ENCODE data around the gene RUNX1. TPM values are rescaled to one million over a fixed set of nuclear protein-coding genes. Genes with fewer than 3 reads are reported as not detected.

The RUNX1 gene
- polyA plus RNA-seq, 1 donor = 9.2 TPM

DNA sequence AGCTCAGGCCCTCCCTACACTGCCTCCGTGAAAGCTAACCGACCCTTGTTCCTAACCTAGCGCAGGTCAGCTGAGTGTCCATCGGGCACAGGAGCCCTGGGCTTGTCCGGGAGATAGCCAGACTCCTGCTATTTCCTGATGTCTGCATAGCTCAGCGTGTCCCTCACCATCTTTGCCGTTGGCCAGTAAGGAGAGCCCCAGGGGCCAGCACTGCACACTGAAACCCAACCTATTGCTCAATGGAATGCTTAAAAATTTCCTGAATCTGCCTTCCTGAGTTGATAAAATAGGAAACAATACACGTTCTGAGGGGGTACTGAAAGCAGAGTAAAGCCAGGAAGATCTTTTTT lies 2.2 kb downstream of the RUNX1 start:
- Histone ChIP-seq H3K36me3 (ENCODE audit: control insufficient read depth, insufficient read depth, low read length) (no peaks in the 10 kb centered on the region), H3K27ac (ENCODE audit: low read length) (no peak overlapping the region), H3K27me3 (ENCODE audit: control insufficient read depth, insufficient read depth, low read length) (no peaks in the 10 kb centered on the region), H3K4me1 (ENCODE audit: control insufficient read depth, insufficient read depth, low read length) (no peaks in the 10 kb centered on the region), H3K9me3 (ENCODE audit: control insufficient read depth, low read depth, low read length) (no peaks in the 10 kb centered on the region), H3K4me3 (ENCODE audit: low read length) (no peak overlapping the region)
- DNase-seq = no peak
- no CpG with 5 or more reads among the region's 8 CpGs for WGBS (ENCODE audit: insufficient coverage, low lambda C conversion rate)

DNA sequence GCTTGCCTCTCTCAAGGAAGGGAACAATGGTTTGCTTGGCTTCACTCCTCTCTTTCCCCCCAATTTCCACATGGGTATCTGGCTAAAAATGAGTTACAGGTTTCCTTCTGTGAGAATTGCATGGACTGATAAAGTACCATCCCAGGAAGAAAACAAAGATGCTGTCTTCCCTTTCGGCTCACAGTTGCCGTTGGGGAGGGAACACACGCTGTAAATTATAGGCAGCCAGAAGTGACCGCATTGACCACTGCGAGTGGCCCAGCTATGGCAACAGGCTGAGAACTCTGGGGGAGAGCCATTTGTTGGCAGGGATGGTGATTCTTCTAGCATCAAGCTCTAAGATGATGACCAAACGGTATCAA lies 2.9 kb downstream of the RUNX1 start:
- WGBS (ENCODE audit: insufficient coverage, low lambda C conversion rate) = 83% methylated on average over 1 of the region's 6 CpGs
- DNase-seq = no peak
- H3K27me3 ChIP-seq (ENCODE audit: control insufficient read depth, insufficient read depth, low read length) = no peaks in the 10 kb centered on the region
- H3K4me3 ChIP-seq (ENCODE audit: low read length) = no peak overlapping the region
- H3K27ac ChIP-seq (ENCODE audit: low read length) = no peak overlapping the region
- no peaks in the 10 kb centered on the region for H3K4me1 ChIP-seq (ENCODE audit: control insufficient read depth, insufficient read depth, low read length)
- no peaks in the 10 kb centered on the region for H3K36me3 ChIP-seq (ENCODE audit: control insufficient read depth, insufficient read depth, low read length)
- H3K9me3 ChIP-seq (ENCODE audit: control insufficient read depth, low read depth, low read length) = no peaks in the 10 kb centered on the region

DNA sequence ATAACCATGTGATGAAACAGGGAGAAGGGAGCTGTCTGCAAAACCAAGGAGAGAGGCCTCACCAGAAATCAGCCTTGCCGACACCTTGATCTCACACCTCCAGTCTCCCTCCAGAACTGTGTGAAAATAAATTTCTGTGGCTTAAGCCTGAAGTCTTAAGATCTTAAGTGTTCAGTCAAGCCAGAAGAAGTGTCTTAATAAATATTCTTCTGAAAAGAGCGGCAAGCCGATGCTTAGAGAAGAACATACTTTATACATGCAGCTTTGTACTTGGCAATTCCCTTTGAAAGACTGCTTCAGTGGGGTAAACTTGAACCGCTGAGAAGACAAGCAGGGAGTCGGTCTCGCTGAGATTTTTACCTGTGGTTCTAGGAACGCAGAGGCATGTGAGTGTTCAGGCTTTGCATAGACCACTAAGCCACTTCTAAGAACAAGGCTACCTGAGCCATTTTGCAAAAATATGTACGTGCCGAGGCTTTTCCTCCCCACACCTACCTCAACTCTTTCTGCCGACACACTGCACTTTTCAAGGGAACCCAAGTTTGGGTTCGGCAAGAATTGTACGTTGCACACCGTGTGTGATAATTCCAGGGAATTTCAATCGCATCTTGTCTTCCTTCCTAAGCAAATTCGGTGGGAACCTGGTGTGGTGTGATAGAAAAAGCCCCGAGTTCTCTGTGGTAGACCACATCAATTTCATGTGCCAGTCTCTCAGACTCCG lies 3.4 kb downstream of the RUNX1 start:
- Histone ChIP-seq H3K27me3 (ENCODE audit: control insufficient read depth, insufficient read depth, low read length) (no peaks in the 10 kb centered on the region), H3K27ac (ENCODE audit: low read length) (no peak overlapping the region), H3K36me3 (ENCODE audit: control insufficient read depth, insufficient read depth, low read length) (no peaks in the 10 kb centered on the region), H3K9me3 (ENCODE audit: control insufficient read depth, low read depth, low read length) (no peaks in the 10 kb centered on the region), H3K4me3 (ENCODE audit: low read length) (no peak overlapping the region), H3K4me1 (ENCODE audit: control insufficient read depth, insufficient read depth, low read length) (no peaks in the 10 kb centered on the region)
- 92% methylated on average over 6 of the region's 17 CpGs for WGBS (ENCODE audit: insufficient coverage, low lambda C conversion rate)
- DNase-seq = no peak

DNA sequence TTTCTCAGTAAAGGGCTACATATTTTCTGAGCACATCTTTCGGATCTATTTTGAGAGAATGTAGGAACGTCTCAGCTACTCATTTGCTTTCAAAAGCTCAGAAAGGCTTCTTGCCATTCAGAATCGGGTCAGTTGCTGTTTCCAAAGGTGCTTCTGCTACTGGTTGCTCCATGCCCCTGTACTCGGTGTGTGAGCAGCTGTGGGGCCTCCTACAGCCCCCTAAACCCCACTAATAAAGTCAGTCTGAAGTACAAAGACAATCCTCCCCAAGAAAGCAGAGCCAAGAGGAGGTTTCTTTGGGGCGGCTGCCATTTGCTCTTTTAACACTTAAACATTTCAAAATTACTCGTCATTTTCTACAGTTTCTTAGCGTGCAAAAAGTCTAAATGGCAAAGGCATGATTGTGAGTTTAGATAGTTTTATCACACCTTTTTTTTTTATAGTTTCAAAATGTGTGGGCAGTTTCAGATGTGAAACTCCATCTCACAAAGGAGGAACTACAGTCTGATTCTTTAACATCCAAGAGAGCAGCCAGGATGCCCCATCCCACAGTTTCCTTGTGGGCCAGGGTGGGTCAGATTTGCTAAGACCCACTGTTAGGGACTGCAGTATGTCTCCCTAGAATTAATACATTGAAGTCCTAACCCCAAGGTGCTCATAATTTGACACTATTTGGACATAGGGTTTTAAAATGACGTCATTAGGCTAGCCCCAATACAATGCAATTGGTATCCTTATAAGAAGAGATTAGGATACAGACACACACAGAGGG lies 4.1 kb downstream of the RUNX1 start:
- no peak overlapping the region for H3K27ac ChIP-seq (ENCODE audit: low read length)
- H3K36me3 ChIP-seq (ENCODE audit: control insufficient read depth, insufficient read depth, low read length) = no peaks in the 10 kb centered on the region
- no peak for DNase-seq
- no peaks in the 10 kb centered on the region for H3K4me1 ChIP-seq (ENCODE audit: control insufficient read depth, insufficient read depth, low read length)
- H3K4me3 ChIP-seq (ENCODE audit: low read length) = no peak overlapping the region
- H3K9me3 ChIP-seq (ENCODE audit: control insufficient read depth, low read depth, low read length) = no peaks in the 10 kb centered on the region
- no peaks in the 10 kb centered on the region for H3K27me3 ChIP-seq (ENCODE audit: control insufficient read depth, insufficient read depth, low read length)
- 100% methylated on average over 2 of the region's 8 CpGs for WGBS (ENCODE audit: insufficient coverage, low lambda C conversion rate)

DNA sequence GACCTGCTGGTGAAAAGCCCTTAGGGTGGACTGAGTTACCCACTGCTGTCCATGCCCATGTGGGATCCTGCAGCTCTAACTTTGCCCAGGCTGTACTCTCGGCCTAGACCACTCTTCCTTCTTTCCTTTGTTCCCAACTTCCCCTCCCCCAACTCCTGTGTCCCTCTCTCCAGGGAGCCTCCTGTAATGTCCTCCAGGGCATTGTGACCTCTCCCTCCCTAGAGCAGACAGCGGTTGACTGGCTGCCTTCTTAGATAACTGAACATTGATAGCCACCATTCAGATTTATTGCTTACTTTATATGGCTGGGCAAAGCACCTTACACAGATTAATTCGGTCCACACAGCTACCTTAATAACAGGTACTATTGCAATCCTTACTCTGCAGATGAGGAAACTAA lies 5.0 kb downstream of the RUNX1 start:
- H3K36me3 ChIP-seq (ENCODE audit: control insufficient read depth, insufficient read depth, low read length) = no peaks in the 10 kb centered on the region
- peak in 1 of 2 donors; percentile 30 for DNase-seq
- WGBS (ENCODE audit: insufficient coverage, low lambda C conversion rate) = no CpG with 5 or more reads among the region's 3 CpGs

DNA sequence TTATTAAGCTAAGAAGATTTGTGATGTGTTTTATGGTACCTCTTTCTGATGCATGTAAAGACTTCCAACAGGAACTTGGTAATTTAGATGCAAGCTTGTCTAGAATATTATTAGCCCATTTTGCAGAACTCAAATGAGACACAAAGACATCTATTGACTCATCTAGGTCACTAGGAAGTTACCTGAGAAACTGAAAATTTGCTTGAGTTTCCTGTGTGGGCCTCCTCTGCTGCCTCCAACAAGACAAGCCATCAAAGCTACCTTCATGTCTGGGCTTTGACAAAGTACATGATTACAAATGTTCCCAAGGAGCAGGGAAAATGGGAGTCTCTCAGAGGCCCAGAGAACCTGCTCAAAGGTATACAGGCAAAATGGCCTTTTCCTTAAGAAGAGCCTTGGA lies 5.6 kb downstream of the RUNX1 start:
- no peaks in the 10 kb centered on the region for H3K27me3 ChIP-seq (ENCODE audit: control insufficient read depth, insufficient read depth, low read length)
- no peaks in the 10 kb centered on the region for H3K9me3 ChIP-seq (ENCODE audit: control insufficient read depth, low read depth, low read length)
- no peak overlapping the region for H3K4me3 ChIP-seq (ENCODE audit: low read length)
- H3K27ac ChIP-seq (ENCODE audit: low read length) = no peak overlapping the region
- H3K4me1 ChIP-seq (ENCODE audit: control insufficient read depth, insufficient read depth, low read length) = no peaks in the 10 kb centered on the region
- DNase-seq = no peak
- H3K36me3 ChIP-seq (ENCODE audit: control insufficient read depth, insufficient read depth, low read length) = no peaks in the 10 kb centered on the region

More for the DNA sequence above, 5.0 kb downstream of the RUNX1 start:
- no peak overlapping the region for H3K27ac ChIP-seq (ENCODE audit: low read length)
- no peaks in the 10 kb centered on the region for H3K4me1 ChIP-seq (ENCODE audit: control insufficient read depth, insufficient read depth, low read length)
- H3K27me3 ChIP-seq (ENCODE audit: control insufficient read depth, insufficient read depth, low read length) = no peaks in the 10 kb centered on the region
- H3K4me3 ChIP-seq (ENCODE audit: low read length) = no peak overlapping the region
- H3K9me3 ChIP-seq (ENCODE audit: control insufficient read depth, low read depth, low read length) = no peaks in the 10 kb centered on the region

DNA sequence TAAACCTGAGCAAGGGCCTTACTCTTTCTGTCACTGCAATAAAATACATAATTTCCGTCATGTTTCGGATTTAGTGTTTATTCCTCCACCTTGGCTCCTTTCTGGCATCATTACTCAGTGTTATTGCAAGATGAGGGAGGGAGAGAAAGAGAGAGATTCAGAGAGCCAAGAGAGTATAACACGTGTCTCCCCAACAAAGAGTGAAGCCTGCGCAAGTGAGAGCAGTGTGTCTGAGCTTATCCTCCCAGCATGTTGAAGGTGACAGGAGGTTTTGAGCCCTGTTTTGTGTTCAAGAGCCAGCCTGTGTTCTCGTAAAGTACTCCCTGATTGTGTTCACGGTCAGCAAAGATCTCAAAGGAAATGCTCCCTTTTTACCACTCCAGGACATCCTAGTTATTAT lies 6.3 kb downstream of the RUNX1 start:
- Histone ChIP-seq H3K27me3 (ENCODE audit: control insufficient read depth, insufficient read depth, low read length) (no peaks in the 10 kb centered on the region), H3K4me3 (ENCODE audit: low read length) (no peak overlapping the region), H3K9me3 (ENCODE audit: control insufficient read depth, low read depth, low read length) (no peaks in the 10 kb centered on the region), H3K27ac (ENCODE audit: low read length) (no peak overlapping the region), H3K4me1 (ENCODE audit: control insufficient read depth, insufficient read depth, low read length) (no peaks in the 10 kb centered on the region), H3K36me3 (ENCODE audit: control insufficient read depth, insufficient read depth, low read length) (no peaks in the 10 kb centered on the region)
- no peak for DNase-seq
- WGBS (ENCODE audit: insufficient coverage, low lambda C conversion rate) = no CpG with 5 or more reads among the region's 6 CpGs

DNA sequence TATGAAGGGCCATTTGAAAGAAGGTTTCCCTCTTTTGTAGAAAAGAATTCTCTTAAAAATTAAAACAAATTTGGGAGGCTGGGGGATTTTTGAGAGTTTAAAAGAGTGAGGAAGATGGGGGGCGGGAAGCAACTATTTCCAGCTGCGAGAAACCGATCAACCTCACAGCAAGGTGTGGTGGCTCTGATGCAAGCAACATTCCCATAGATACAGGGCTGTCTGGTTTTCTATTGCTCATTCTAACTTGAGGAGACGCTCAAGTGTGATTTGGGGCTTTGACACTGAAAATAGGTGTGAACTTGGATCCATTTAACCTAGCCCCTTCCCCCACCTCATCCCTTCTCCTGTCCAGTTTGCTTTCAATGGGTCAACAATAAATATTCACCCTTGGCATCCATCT lies 7.2 kb downstream of the RUNX1 start:
- no peaks in the 10 kb centered on the region for H3K27me3 ChIP-seq (ENCODE audit: control insufficient read depth, insufficient read depth, low read length)
- no peaks in the 10 kb centered on the region for H3K36me3 ChIP-seq (ENCODE audit: control insufficient read depth, insufficient read depth, low read length)
- H3K9me3 ChIP-seq (ENCODE audit: control insufficient read depth, low read depth, low read length) = no peaks in the 10 kb centered on the region
- H3K4me3 ChIP-seq (ENCODE audit: low read length) = no peak overlapping the region
- H3K4me1 ChIP-seq (ENCODE audit: control insufficient read depth, insufficient read depth, low read length) = no peaks in the 10 kb centered on the region
- no CpG with 5 or more reads among the region's 4 CpGs for WGBS (ENCODE audit: insufficient coverage, low lambda C conversion rate)
- no peak for DNase-seq
- no peak overlapping the region for H3K27ac ChIP-seq (ENCODE audit: low read length)

DNA sequence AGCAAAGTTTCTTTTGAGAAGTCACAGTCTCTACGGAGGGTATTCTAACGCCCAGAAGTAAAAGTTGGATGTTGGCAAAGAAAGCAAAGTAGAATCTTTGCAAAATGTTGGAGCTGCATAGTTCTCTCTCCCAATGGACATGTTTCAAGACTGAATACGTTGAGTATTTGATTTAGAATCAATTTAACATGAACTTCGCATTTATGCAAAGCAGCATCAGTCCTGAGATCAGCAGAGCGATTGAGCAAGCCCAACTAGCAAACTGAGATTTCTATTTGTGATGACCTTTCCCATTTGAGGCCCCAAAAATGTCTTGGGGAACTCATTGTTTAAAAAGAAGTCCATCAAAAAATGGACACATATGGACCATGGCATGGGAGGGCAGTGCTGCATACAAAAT lies 8.0 kb downstream of the RUNX1 start:
- no peak overlapping the region for H3K4me3 ChIP-seq (ENCODE audit: low read length)
- no CpG with 5 or more reads among the region's 5 CpGs for WGBS (ENCODE audit: insufficient coverage, low lambda C conversion rate)
- no peaks in the 10 kb centered on the region for H3K4me1 ChIP-seq (ENCODE audit: control insufficient read depth, insufficient read depth, low read length)
- H3K9me3 ChIP-seq (ENCODE audit: control insufficient read depth, low read depth, low read length) = no peaks in the 10 kb centered on the region
- DNase-seq = no peak
- H3K27ac ChIP-seq (ENCODE audit: low read length) = no peak overlapping the region
- H3K27me3 ChIP-seq (ENCODE audit: control insufficient read depth, insufficient read depth, low read length) = no peaks in the 10 kb centered on the region
- H3K36me3 ChIP-seq (ENCODE audit: control insufficient read depth, insufficient read depth, low read length) = no peaks in the 10 kb centered on the region

DNA sequence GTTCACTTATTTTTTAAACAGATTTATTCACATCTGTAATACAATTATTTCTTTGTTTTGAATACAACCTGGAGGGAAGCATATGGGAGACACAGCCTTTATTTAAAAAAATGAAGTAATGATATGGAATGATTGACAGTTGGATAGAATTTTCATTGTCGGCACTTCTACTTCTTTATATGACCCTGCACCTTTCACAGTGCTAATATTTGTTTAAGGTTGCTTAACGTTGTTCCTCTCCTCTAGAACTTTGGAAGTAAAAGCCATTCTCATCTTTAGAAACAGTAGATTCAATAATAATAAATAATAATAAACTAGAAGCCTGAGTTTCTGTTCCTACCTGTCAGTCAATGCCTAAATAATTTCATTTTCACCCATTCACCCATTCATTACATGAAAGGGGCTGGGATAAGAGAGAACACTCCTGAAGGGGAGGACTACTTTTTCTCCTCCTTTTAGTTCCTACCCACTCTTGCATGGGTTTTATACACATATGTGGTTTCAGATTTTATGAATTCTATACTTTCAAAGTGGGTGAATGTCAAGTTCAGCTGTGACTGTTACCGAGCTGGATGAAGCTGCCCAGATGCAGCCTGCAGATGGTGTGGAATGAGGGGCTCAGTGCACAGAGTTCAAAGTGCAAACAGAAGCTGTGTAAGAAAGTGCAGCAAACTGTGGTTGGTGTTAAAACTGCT lies 9.4 kb downstream of the RUNX1 start:
- no peaks in the 10 kb centered on the region for H3K27me3 ChIP-seq (ENCODE audit: control insufficient read depth, insufficient read depth, low read length)
- no peak overlapping the region for H3K27ac ChIP-seq (ENCODE audit: low read length)
- H3K36me3 ChIP-seq (ENCODE audit: control insufficient read depth, insufficient read depth, low read length) = no peaks in the 10 kb centered on the region
- no peak overlapping the region for H3K4me3 ChIP-seq (ENCODE audit: low read length)
- no peaks in the 10 kb centered on the region for H3K4me1 ChIP-seq (ENCODE audit: control insufficient read depth, insufficient read depth, low read length)
- H3K9me3 ChIP-seq (ENCODE audit: control insufficient read depth, low read depth, low read length) = no peaks in the 10 kb centered on the region
- WGBS (ENCODE audit: insufficient coverage, low lambda C conversion rate) = 13% methylated on average over 1 of the region's 3 CpGs
- peak in 1 of 2 donors; percentile 44 for DNase-seq

All from large intestine (tissue), 3 donors.